ENCODE data around the gene ALG12.
"Not testable (repeated sequence)": the region's sequence is repeated elsewhere in the genome, so short reads cannot be mapped to it uniquely, and the experiment has no call there.

Gene ALG12

GRCh38 chr22:49945042-49945794 lies 27.0 kb upstream of the ALG12 start:
- not testable (repeated sequence) for DNase-seq

GRCh38 chr22:49944399-49944891 lies 26.2 kb upstream of the ALG12 start:
- no peak for DNase-seq

- DNase-seq: no peak
These were observed 25.6 kb upstream of the ALG12 start for GRCh38 chr22:49943771-49944398.

- DNase-seq: no peak
These were observed 25.1 kb upstream of the ALG12 start for GRCh38 chr22:49943405-49943765.

GRCh38 chr22:49942565-49943404 lies 24.5 kb upstream of the ALG12 start:
- DNase-seq: no peak

GRCh38 chr22:49941507-49942316 lies 23.5 kb upstream of the ALG12 start:
- no peak for DNase-seq

GRCh38 chr22:49938565-49939136 lies 20.4 kb upstream of the ALG12 start:
- no peak for DNase-seq

- DNase-seq: no peak
These were observed 19.7 kb upstream of the ALG12 start for GRCh38 chr22:49937758-49938564.

GRCh38 chr22:49936973-49937757 lies 18.9 kb upstream of the ALG12 start:
- no peak for DNase-seq

- peak; percentile 93 for DNase-seq
These were observed 18.1 kb upstream of the ALG12 start for GRCh38 chr22:49936018-49936972.

GRCh38 chr22:49935561-49935960 lies 17.3 kb upstream of the ALG12 start:
- DNase-seq: peak; percentile 39

GRCh38 chr22:49934891-49935557 lies 16.8 kb upstream of the ALG12 start:
- DNase-seq: peak; percentile 88

- DNase-seq: peak; percentile 52
These were observed 16.1 kb upstream of the ALG12 start for GRCh38 chr22:49934160-49934890.

GRCh38 chr22:49933236-49934159 lies 15.3 kb upstream of the ALG12 start:
- no peak for DNase-seq

- peak; percentile 50 for DNase-seq
These were observed 12.6 kb upstream of the ALG12 start for GRCh38 chr22:49930596-49931412.

GRCh38 chr22:49929994-49930575 lies 11.8 kb upstream of the ALG12 start:
- no peak for DNase-seq

Measured in activated T-cell treated with anti-CD3 and anti-CD28 coated beads, Interleukin-2, amount 50 U/mL, for 1 hour (primary cell).